H1 (cell line): ENCODE measurements around the gene UGT2B17. TPM values are rescaled to one million over a fixed set of nuclear protein-coding genes. Genes with fewer than 3 reads are reported as not detected.

Experiments
- CBX5 ChIP-seq: fragments of 300-800, 300-1000 bp; sonication (generic); IDR thresholded peaks from 2 replicates; pipeline ENCODE4 v1.7.1; 2016; ENCODE audit warnings: antibody characterized with exemption, low read length, low read depth
- PHF8 ChIP-seq: fragments of 200-600 bp; sonication (generic); conservative IDR thresholded peaks from 2 replicates; pipeline ENCODE4 v1.7.1; 2012; ENCODE audit warnings: low read depth, mild to moderate bottlenecking, inconsistent platforms, low read length, moderate library complexity
- TBP ChIP-seq: IDR thresholded peaks from 2 replicates; pipeline ENCODE4 v1.6.1; 2011; ENCODE audit warnings: low read depth, low read length, improper control_type of control experiment
- YY1 ChIP-seq: IDR thresholded peaks from 2 replicates; pipeline ENCODE4 v1.6.1; 2011; ENCODE audit warnings: low read depth, mild to moderate bottlenecking, low read length
- polyA plus RNA-seq, 7 experiments: library from polyadenylated mRNA; depleted of rRNA in 3 of 7; stranded (reverse) in 5 of 7; unstranded in 2 of 7; fragments of >200 nt in 5 of 7; fragments of 200-250 nt in 2 of 7; gene quantifications; 1 replicate in 5 of 7; 2 replicates in 1 of 7; 4 replicates in 1 of 7; pipeline versions ENCODE4 v1.2.1 to v1.2.3, GENCODE V29; 2011 to 2013; ENCODE audit warnings: missing spikeins in 2 of 7, mixed read lengths in 2 of 7
- total RNA-seq: library from RNA; stranded (reverse); fragmentation: NEBNext Ultra II Directional; extraction: Animal tissue kit (Norgen Biotek cat#: 25700); gene quantifications from 2 replicates; pipeline ENCODE4 v1.2.1, GENCODE V29; 2021

UGT2B17 gene
- total and polyA plus RNA-seq, 2 of the 8 experiments (the other 6 are each of a cell fraction or from before 2014, with no cell fraction given) = not detected

DNA sequence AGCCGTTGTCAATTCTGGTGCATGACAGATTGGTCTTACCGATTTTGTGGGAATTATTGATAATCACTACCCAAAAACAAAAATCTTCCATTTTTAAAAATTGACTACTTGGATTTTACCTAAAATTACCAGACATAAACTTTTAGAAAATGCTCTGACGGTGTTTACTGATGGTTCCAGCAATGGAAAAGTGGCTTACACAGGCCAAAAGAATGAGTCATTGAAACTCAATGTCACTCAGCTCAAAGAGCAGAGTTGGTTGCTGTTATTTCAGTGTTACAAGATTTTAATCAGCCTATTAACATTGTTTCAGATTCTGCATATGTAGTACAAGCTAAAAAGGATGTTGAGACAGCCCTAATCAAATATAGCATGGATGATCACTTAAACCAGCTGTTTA lies 23.0 kb upstream of the UGT2B17 start (continued):
- no peak for TF ChIP-seq TBP
- no peak for TF ChIP-seq PHF8
- TF ChIP-seq YY1 = no peak
- no peak for TF ChIP-seq CBX5
- TF ChIP-seq, all 59 proteins: peak for 0
